ENCODE results near the gene TRMT10A.

TRMT10A gene

DNA sequence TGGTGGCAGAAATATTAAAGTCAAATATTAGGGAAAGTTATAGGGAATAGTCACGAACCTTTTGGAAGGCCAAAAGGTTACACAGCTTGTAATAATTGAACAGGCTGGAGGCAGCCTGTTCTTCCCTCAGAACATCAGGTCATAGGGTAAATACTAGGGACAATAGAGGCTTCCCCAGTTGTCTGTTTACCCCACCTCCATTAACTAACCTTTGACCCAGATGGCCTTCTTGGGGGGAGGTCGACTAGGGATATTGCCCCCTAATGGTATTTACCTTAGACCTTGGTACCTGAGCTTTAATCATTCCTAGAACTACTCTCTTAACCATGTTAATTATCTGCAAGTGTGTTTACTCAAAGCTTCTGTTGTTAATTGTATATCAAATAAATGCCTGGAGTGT lies 27.0 kb downstream of the TRMT10A start:
- no peak for TF ChIP-seq FOXM1 (IDR thresholded peaks at IDR 0.05; ENCODE audit: borderline replicate concordance, low read depth)
- TF ChIP-seq NFIC (IDR thresholded peaks at IDR 0.05): no peak
- TF ChIP-seq CEBPB (IDR thresholded peaks at IDR 0.05): no peak
- TF ChIP-seq, protein P1, sequence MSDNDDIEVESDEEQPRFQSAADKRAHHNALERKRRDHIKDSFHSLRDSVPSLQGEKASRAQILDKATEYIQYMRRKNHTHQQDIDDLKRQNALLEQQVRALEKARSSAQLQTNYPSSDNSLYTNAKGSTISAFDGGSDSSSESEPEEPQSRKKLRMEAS (IDR thresholded peaks at IDR 0.05): no peak
- TF ChIP-seq EGR1 (IDR thresholded peaks at IDR 0.05): no peak
- no peak for TF ChIP-seq TCF12 (IDR thresholded peaks at IDR 0.05; ENCODE audit: low read depth)
- no peak for TF ChIP-seq RAD21 (IDR thresholded peaks at IDR 0.05; ENCODE audit: low read depth)
- TF ChIP-seq TEAD4 (IDR thresholded peaks at IDR 0.05): no peak
- TF ChIP-seq CREB1 (IDR thresholded peaks at IDR 0.05; ENCODE audit: low read depth): no peak

DNA sequence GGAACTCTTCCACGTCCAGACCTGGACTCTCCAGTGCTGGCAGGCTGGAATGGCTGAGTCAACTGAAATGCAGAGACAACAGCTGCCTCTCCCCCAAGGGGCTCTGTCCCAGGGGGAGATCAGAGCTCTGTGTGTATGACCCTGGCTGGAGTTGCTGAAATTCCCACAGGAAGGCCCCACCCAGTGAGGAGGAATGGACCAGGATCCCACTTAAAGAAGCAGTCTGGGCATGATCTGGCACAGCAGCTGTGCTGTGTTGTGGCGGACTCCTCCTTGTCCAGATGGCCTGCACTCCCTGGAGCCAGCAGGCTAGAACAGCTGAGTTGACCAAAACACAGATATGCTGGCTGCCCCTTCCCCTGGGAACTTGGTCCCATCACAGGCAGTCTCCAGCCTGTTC lies 27.6 kb downstream of the TRMT10A start:
- TF ChIP-seq TEAD4 (IDR thresholded peaks at IDR 0.05): no peak
- no peak for TF ChIP-seq ZBTB7A (IDR thresholded peaks at IDR 0.05; ENCODE audit: low read depth)
- TF ChIP-seq CREB1 (IDR thresholded peaks at IDR 0.05; ENCODE audit: low read depth): no peak
- no peak for TF ChIP-seq TAF1 (IDR thresholded peaks at IDR 0.05; ENCODE audit: low read depth)
- TF ChIP-seq NFIC (IDR thresholded peaks at IDR 0.05): no peak
- TF ChIP-seq FOXM1 (IDR thresholded peaks at IDR 0.05; ENCODE audit: borderline replicate concordance, low read depth): no peak
- TF ChIP-seq, protein P2, sequence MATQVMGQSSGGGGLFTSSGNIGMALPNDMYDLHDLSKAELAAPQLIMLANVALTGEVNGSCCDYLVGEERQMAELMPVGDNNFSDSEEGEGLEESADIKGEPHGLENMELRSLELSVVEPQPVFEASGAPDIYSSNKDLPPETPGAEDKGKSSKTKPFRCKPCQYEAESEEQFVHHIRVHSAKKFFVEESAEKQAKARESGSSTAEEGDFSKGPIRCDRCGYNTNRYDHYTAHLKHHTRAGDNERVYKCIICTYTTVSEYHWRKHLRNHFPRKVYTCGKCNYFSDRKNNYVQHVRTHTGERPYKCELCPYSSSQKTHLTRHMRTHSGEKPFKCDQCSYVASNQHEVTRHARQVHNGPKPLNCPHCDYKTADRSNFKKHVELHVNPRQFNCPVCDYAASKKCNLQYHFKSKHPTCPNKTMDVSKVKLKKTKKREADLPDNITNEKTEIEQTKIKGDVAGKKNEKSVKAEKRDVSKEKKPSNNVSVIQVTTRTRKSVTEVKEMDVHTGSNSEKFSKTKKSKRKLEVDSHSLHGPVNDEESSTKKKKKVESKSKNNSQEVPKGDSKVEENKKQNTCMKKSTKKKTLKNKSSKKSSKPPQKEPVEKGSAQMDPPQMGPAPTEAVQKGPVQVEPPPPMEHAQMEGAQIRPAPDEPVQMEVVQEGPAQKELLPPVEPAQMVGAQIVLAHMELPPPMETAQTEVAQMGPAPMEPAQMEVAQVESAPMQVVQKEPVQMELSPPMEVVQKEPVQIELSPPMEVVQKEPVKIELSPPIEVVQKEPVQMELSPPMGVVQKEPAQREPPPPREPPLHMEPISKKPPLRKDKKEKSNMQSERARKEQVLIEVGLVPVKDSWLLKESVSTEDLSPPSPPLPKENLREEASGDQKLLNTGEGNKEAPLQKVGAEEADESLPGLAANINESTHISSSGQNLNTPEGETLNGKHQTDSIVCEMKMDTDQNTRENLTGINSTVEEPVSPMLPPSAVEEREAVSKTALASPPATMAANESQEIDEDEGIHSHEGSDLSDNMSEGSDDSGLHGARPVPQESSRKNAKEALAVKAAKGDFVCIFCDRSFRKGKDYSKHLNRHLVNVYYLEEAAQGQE (IDR thresholded peaks at IDR 0.05; ENCODE audit: low read depth): no peak
- no peak for TF ChIP-seq RAD21 (IDR thresholded peaks at IDR 0.05; ENCODE audit: low read depth)
- TF ChIP-seq, protein P3, sequence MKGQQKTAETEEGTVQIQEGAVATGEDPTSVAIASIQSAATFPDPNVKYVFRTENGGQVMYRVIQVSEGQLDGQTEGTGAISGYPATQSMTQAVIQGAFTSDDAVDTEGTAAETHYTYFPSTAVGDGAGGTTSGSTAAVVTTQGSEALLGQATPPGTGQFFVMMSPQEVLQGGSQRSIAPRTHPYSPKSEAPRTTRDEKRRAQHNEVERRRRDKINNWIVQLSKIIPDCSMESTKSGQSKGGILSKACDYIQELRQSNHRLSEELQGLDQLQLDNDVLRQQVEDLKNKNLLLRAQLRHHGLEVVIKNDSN (IDR thresholded peaks at IDR 0.05): no peak
- no peak for TF ChIP-seq CEBPB (IDR thresholded peaks at IDR 0.05)
- TF ChIP-seq EGR1 (IDR thresholded peaks at IDR 0.05): no peak
- TF ChIP-seq, protein P1 (IDR thresholded peaks at IDR 0.05): no peak
- no peak for TF ChIP-seq YY1 (IDR thresholded peaks at IDR 0.05; ENCODE audit: low read depth)
- TF ChIP-seq TCF12 (IDR thresholded peaks at IDR 0.05; ENCODE audit: low read depth): no peak

DNA sequence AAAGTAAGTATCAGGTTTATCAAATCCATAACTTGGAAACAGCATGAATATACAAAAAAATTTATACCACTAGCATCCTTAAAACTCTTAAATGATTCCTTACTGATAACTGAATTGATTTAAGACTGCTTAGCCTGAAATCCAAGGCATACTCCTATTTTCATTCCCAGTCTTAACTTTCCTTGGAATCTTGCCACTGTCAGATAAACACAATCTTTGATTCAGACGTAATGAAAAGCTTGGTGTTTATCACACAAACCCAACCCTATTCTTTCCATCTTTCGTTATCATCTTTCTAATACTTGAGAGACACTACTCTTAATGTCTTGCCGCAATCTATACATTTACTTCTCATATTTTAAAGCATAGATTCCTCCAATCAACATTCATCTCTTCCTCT lies 33.9 kb downstream of the TRMT10A start:
- TF ChIP-seq RAD21 (IDR thresholded peaks at IDR 0.05; ENCODE audit: low read depth) (no peak), TAF1 (IDR thresholded peaks at IDR 0.05; ENCODE audit: low read depth) (no peak), TEAD4 (IDR thresholded peaks at IDR 0.05) (no peak), EGR1 (IDR thresholded peaks at IDR 0.05) (no peak), FOXM1 (IDR thresholded peaks at IDR 0.05; ENCODE audit: borderline replicate concordance, low read depth) (no peak), ZBTB7A (IDR thresholded peaks at IDR 0.05; ENCODE audit: low read depth) (no peak), EP300 (IDR thresholded peaks at IDR 0.05; ENCODE audit: borderline replicate concordance) (no peak), CEBPB (IDR thresholded peaks at IDR 0.05) (no peak), NFIC (IDR thresholded peaks at IDR 0.05) (no peak)
- TF ChIP-seq, protein P3 (IDR thresholded peaks at IDR 0.05): no peak
- TF ChIP-seq, protein P2 (IDR thresholded peaks at IDR 0.05; ENCODE audit: low read depth): no peak
- TF ChIP-seq, protein P1 (IDR thresholded peaks at IDR 0.05): no peak

DNA sequence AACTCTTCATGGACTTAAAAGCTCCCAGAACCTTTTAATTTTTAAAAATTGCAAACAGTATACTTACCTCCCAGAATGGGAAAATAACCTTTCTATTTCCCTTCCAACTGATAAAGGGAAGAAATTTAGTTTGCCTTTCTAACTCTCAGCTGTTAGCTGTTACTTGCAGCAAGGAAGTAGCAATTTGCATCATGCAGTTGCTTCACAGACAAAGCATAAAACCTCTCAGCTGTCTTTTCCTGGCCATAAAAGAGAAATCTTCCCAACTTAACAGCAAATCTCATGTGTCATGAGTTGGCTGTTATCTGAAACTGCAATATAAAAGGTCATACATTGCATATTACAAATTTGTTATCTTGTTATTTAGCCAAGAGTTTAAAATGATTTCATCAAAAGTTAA lies 34.6 kb downstream of the TRMT10A start:
- TF ChIP-seq RAD21 (IDR thresholded peaks at IDR 0.05; ENCODE audit: low read depth) (no peak), CEBPB (IDR thresholded peaks at IDR 0.05) (no peak), FOXM1 (IDR thresholded peaks at IDR 0.05; ENCODE audit: borderline replicate concordance, low read depth) (no peak)
- TF ChIP-seq, protein P3 (IDR thresholded peaks at IDR 0.05): no peak

DNA sequence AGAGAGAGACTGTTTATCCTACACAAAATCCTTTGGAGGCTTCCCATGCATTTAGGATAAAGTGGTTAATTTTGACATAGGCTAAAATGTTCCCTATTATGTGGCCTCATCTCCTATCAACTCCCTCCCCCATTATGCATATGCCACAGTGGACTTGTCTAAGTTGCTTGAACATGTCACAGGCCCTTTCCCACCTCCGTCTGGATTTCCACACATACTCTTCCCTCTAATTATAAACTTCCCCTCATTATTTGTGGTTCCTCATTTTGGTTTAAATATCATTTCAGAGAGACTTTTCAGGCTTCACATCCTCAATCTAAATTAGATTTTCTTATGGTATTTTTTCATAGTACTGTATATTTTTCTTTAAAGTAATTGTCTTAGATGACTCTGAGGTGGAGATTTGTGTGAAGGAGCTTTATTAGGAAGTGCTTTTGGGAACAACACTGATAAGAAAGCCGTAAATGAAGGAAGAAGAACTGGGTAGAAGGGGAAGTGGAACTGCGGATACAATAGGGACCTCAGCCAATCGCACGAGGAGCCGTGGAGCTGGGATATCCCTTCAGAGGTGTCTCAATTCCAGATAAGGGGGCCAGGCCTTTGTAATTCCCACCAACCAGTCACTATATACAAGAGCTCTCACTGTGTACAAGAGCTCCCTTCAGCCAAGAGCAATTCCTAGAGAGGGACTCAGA lies 45.1 kb downstream of the TRMT10A start:
- TF ChIP-seq NFIC (IDR thresholded peaks at IDR 0.05) (no peak), EP300 (IDR thresholded peaks at IDR 0.05; ENCODE audit: borderline replicate concordance) (no peak), RAD21 (IDR thresholded peaks at IDR 0.05; ENCODE audit: low read depth) (no peak), YY1 (IDR thresholded peaks at IDR 0.05; ENCODE audit: low read depth) (no peak)
- TF ChIP-seq, protein P3 (IDR thresholded peaks at IDR 0.05): no peak
